Activated CD4-positive, alpha-beta T cell treated with anti-CD3 and anti-CD28 coated beads for 36 hours (primary cell): Measurements from ENCODE around the gene ZNF827. TPM values are rescaled to one million over a fixed set of nuclear protein-coding genes. Genes with fewer than 3 reads are reported as not detected.

Experiments
- ATAC-seq: fragments of 200-7000 bp; cut with Tn5 transposase; one replicate; pipeline ENCODE4 v1.10.0; 2021; ENCODE audit warnings: mild to moderate bottlenecking, moderate library complexity
- CTCF ChIA-PET: fragments of 350-600 bp; sonication (Branson Sonifier 250); formaldehyde crosslinking; loops from one replicate; lab custom pipeline; 2021; ENCODE audit warnings: antibody characterized with exemption; lab: Charles Lee
- POLR2A ChIA-PET: fragments of 350-600 bp; sonication (Branson Sonifier 250); formaldehyde crosslinking; loops from one replicate; lab custom pipeline; 2021; ENCODE audit warnings: antibody characterized with exemption, inconsistent platforms; lab: Charles Lee
- DNase-seq: peaks from one replicate; pipeline ENCODE4 v3.0.0-alpha.2; 2020
- H3K27ac Mint-ChIP-seq: one replicate; pipeline ENCODE4 v1.8.0; 2021; ENCODE audit warnings: mixed read lengths
- H3K27me3 Mint-ChIP-seq: one replicate; pipeline ENCODE4 v1.8.0; 2021; ENCODE audit warnings: mixed read lengths
- H3K36me3 Mint-ChIP-seq: one replicate; pipeline ENCODE4 v1.8.0; 2021; ENCODE audit warnings: low read depth, mixed read lengths
- H3K4me1 Mint-ChIP-seq: one replicate; pipeline ENCODE4 v1.8.0; 2021; ENCODE audit warnings: mixed read lengths
- H3K4me3 Mint-ChIP-seq: one replicate; pipeline ENCODE4 v1.8.0; 2021; ENCODE audit warnings: mild to moderate bottlenecking, moderate library complexity, mixed read lengths
- H3K9me3 Mint-ChIP-seq: one replicate; pipeline ENCODE4 v1.8.0; 2021; ENCODE audit warnings: low read depth, mixed read lengths
- intact Hi-C, 2 experiments: fragments of 100-400 bp; cut with DNase I in 1 of 2; cut with micrococcal nuclease in 1 of 2; formaldehyde crosslinking; loops; one replicate each; pipeline versions ENCODE4 v1.14.2 to v1.15.1; 2022 to 2024; cut with DNase I, micrococcal nuclease
- total RNA-seq, 2 experiments: library from RNA; stranded (reverse); gene quantifications; one replicate each; pipeline ENCODE4 v1.2.3, GENCODE V29; 2021

ZNF827 gene
- total RNA-seq, 2 experiments from 2014 or later = 21.2 to 26.6 TPM

DNA sequence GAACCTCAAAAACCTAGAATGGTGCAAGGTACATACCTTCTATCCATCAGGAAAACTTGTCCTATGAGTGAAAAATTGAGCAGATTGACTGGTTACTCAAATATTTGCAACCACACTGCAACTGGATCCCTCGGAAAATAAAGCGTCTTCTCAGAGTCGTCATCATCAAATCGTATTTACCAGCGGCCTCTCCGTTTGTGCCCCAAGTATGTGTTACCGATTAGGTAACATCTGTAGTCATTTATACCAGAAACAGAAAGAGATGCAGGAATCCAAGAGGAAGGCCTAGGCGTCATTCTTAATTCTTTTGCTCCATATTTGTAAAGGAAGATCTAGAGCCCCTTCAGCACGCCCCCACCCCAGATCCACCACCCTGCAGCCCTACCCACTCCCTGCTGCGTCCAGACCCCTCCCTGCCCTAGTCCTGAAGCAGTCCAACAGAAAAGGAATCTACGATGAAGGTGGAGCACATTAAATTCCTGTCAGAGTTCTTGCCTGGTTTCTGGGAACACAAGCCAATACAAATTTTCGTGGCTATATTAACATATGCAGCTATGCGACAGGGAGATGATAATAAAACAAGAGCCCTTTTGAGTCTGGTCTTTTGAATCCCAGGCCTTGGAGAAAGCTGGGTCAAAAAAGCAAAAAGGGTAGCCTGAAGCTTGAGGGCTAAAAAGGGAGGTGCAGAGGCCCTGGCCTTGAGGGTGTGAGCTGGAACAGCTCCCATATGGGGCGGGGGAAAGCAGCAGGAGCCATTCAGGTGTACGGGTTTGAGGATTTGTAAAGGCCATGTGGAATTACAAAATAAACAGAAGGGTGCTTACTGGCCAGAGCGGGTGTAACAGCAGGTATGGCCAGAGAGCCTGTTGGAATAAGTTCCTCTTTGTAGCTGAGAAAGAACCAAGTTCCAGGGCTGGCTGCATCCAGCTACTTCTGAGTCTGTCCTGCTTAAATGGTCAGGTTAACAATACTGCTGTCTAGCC, 77.0 kb downstream of the ZNF827 start:
- ChIA-PET POLR2A (interaction anchor here (0.7 to 0.8 kb wide), 2 partner anchors 190 to 577 kb away, joined by 4 to 5 read pairs; no protein-coding TSS in a partner anchor), CTCF (interaction anchor here (1.5 kb wide), 1 partner anchor 10 kb away, joined by 7 read pairs; no protein-coding TSS in a partner anchor)
- Mint-ChIP-seq H3K4me3 (no peak overlapping the region), H3K27me3 (no peaks in the 10 kb centered on the region), H3K27ac (no peak overlapping the region), H3K36me3 (peaks cover 29% of the 10 kb centered on the region), H3K4me1 (peaks cover 16% of the 10 kb centered on the region), H3K9me3 (no peaks in the 10 kb centered on the region)
- DNase-seq = no peak
- intact Hi-C loops = no loop called here
- ATAC-seq = no peak

DNA sequence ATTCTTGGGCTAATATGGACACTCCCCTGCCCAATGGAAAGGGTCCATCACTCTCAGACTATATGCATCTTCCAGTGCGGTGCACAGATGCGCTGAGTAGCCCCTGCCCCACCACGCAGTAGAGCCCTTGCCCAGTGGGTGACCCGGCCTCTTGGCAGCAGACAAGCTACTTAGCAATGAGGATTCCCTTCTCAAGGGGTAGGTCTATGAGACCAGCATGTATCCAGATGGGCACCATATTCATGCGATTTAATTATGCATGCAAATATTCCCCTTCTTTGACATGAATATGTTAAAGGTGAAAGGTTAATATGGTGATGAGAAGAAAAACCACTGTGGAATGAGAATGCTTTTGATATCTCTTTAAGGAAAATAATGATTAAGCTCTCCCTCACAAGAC, 77.7 kb downstream of the ZNF827 start:
- Mint-ChIP-seq H3K27ac (no peak overlapping the region), H3K27me3 (no peaks in the 10 kb centered on the region), H3K36me3 (peaks cover 32% of the 10 kb centered on the region), H3K4me3 (no peak overlapping the region), H3K9me3 (no peaks in the 10 kb centered on the region), H3K4me1 (peaks cover 16% of the 10 kb centered on the region)
- ChIA-PET POLR2A (interaction anchor here (0.5 kb wide), 1 partner anchor 615 kb away, joined by 3 read pairs; no protein-coding TSS in a partner anchor), CTCF (interaction anchor here (0.6 to 1.7 kb wide), 3 partner anchors 8 to 174 kb away, joined by 3 to 7 read pairs (median 3); no protein-coding TSS in a partner anchor)
- ATAC-seq (no peak), DNase-seq (no peak)
- intact Hi-C loops = no loop called here

DNA sequence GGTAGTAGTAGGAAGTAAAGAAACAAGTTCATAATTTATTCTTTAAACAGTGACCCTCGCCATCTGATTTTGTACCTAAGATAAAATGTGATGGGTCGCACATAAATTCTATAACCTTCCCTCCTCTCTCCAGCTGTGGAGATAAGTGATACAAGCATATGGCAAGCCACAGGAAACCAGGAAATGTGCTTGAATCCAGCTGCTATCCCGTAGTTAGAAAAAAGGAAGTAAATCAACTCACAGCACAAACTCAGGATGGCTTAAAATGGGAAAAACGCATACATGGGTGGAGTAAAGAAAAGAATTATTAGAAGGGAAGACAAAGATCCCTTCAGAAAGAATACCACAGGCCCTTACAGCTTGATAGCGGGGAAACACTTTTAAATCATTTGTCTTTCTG, 78.2 kb downstream of the ZNF827 start:
- intact Hi-C loops = no loop called here
- no peak for DNase-seq
- Mint-ChIP-seq H3K27ac (no peak overlapping the region), H3K36me3 (peaks cover 32% of the 10 kb centered on the region), H3K9me3 (no peaks in the 10 kb centered on the region), H3K4me3 (no peak overlapping the region), H3K4me1 (peaks cover 12% of the 10 kb centered on the region), H3K27me3 (no peaks in the 10 kb centered on the region)
- ChIA-PET CTCF (interaction anchor here (0.6 to 1.7 kb wide), 3 partner anchors 8 to 173 kb away, joined by 3 to 7 read pairs (median 3); no protein-coding TSS in a partner anchor), POLR2A (interaction anchor here (0.5 kb wide), 1 partner anchor 615 kb away, joined by 3 read pairs; no protein-coding TSS in a partner anchor)
- ATAC-seq = no peak

DNA sequence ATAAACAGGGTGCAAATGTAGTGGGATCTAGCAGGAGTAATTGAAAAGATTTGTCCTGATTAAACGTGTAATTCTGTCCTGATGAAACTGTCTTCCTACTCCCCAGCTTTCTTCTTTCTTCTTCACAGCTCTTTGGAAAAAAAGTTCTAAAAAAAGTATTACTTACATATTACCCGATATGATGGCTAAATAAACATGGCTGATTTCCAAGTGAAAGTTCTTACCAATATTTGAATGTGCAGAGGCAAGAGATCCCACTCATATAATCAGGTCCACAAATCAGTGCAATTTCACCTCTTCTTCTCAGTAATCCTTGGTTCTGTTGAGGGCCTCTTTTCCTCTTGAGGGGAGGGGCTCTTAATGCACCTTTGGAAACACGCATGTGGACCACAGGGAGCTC, 78.7 kb downstream of the ZNF827 start:
- Mint-ChIP-seq H3K4me1 (peaks cover 9% of the 10 kb centered on the region), H3K27me3 (no peaks in the 10 kb centered on the region), H3K36me3 (peaks cover 29% of the 10 kb centered on the region), H3K27ac (no peak overlapping the region), H3K9me3 (no peaks in the 10 kb centered on the region), H3K4me3 (no peak overlapping the region)
- intact Hi-C loops = no loop called here
- ChIA-PET CTCF (interaction anchor here (0.5 to 1.7 kb wide), 3 partner anchors 8 to 17 kb away, joined by 3 to 7 read pairs (median 3); no protein-coding TSS in a partner anchor), POLR2A (no interaction called here)
- no peak for DNase-seq
- ATAC-seq = no peak

DNA sequence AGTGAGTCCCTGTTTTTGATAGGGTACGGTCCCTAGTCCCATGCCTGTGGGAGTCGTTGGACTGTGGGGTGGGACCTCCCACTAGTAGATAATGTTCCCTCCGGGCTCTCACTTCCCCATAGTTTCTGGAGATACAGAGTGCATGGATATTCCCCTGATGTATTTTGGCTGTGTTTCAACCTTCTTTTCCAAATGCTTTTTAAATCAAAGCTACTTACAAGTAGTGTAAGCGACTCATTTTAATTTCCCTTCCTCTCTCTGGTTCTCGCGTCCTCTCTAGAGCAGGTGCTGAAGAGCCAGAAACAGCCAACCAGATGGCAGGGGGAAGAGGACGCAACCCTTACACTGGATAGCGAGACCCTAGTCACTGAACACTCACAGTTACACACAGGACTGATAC, 79.2 kb downstream of the ZNF827 start:
- H3K27me3 Mint-ChIP-seq = no peaks in the 10 kb centered on the region
- intact Hi-C loops = no loop called here
- peaks cover 29% of the 10 kb centered on the region for H3K36me3 Mint-ChIP-seq
- no peaks in the 10 kb centered on the region for H3K9me3 Mint-ChIP-seq
- ATAC-seq (no peak), DNase-seq (no peak)
- peaks cover 9% of the 10 kb centered on the region for H3K4me1 Mint-ChIP-seq
- H3K27ac Mint-ChIP-seq = no peak overlapping the region
- ChIA-PET CTCF (interaction anchor here (0.5 to 1.7 kb wide), 2 partner anchors 10 to 17 kb away, joined by 3 read pairs; no protein-coding TSS in a partner anchor), POLR2A (interaction anchor here (0.7 kb wide), 1 partner anchor 35 kb away, joined by 3 read pairs; no protein-coding TSS in a partner anchor)
- H3K4me3 Mint-ChIP-seq = no peak overlapping the region

DNA sequence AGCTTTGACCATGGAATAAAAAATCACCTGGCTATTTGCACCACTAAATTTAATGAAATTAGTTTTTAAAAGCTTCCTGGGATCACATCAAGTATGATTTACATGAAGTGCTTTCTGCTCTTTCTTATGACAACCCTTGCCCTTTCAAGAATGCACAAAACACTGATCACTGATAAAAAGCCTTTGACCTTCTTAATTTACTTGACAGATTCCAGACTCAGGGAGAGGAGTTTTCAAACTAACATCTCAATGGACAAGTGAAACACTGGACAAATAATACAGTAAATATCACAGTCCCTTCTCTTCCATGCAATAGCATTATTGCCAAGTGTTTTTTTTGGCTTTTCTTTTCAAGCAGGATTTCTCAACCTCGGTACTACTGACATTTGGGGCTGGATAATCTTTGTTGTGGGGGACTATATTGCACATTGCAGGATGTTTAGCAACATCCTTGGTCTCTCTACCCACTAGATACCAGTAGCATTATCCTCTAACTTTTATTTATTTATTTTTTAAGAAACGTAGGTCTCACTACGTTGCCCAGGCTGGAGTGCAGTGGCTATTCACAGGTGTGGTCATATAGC, 86.3 kb downstream of the ZNF827 start:
- POLR2A ChIA-PET = no interaction called here
- Mint-ChIP-seq H3K4me3 (no peak overlapping the region), H3K36me3 (peaks cover 18% of the 10 kb centered on the region), H3K4me1 (no peaks in the 10 kb centered on the region), H3K27ac (no peak overlapping the region), H3K9me3 (no peaks in the 10 kb centered on the region), H3K27me3 (no peaks in the 10 kb centered on the region)
- DNase-seq = no peak
- intact Hi-C loops = no loop called here
- CTCF ChIA-PET = interaction anchor here (0.9 to 1.6 kb wide), 3 partner anchors 8 to 145 kb away, joined by 3 to 7 read pairs (median 3); no protein-coding TSS in a partner anchor
- no peak for ATAC-seq

DNA sequence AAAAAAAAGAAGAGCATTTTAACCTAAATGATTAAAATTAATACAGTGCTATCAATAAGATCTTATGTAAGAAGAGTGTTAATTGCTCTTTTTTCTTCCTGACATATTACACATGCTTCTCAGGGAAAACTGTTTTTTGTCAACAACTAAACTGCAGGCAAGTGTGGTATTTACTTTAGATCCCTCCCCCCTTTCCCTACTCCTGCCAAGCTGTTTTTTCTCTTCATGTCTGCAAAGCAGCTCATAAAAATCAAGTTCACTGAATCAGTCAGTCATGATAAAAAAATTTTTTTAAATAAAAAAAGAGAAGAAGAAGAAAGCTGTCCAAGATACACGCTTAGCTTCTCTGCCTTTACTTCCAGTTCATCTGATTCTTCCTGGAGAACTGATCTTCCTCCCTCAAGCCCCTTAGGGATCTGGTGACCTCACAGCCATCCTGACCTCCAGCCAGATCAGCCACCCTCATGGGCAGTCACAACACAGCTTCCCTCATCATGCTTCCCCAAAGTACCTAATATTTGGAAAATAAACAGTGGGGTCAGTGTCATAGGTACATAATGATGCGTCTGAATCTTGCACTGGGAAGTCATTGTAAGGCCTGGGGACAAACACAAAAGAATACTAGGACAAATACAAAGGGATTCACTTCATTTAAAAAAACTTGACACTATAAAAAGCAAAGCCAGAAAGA, 87.0 kb downstream of the ZNF827 start:
- ChIA-PET CTCF (interaction anchor here (0.9 to 1.6 kb wide), 3 partner anchors 9 to 24 kb away, joined by 3 to 7 read pairs (median 3); no protein-coding TSS in a partner anchor), POLR2A (no interaction called here)
- Mint-ChIP-seq H3K27ac (no peak overlapping the region), H3K27me3 (no peaks in the 10 kb centered on the region), H3K36me3 (peaks cover 19% of the 10 kb centered on the region), H3K4me3 (no peak overlapping the region), H3K9me3 (no peaks in the 10 kb centered on the region), H3K4me1 (no peaks in the 10 kb centered on the region)
- DNase-seq = no peak
- intact Hi-C loops = no loop called here
- no peak for ATAC-seq

DNA sequence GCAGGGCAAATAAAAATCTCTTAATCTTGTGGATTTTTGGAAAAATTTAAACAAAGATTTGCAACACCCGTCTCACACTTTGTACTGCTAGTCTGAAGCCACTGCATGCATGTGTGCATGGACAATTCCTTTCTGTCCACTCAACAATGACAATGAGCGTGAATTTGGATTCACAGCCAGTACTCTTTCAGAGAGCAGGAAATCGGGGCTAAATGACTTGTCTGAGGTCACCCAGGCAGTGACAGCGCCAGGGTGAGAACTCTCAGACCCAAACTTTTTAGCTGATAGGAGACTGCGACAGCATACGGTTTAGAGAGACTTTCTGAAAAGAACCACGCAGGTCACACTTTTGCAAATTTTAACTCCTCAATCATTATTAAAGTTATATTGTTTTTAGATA, 90.9 kb downstream of the ZNF827 start:
- CTCF ChIA-PET = interaction anchor here (0.5 to 0.6 kb wide), 2 partner anchors 46 to 1314 kb away, joined by 3 read pairs; no protein-coding TSS in a partner anchor
- DNase-seq (no peak), ATAC-seq (no peak)
- intact Hi-C loops = no loop called here
- no peaks in the 10 kb centered on the region for H3K9me3 Mint-ChIP-seq
- POLR2A ChIA-PET = no interaction called here
- H3K27ac Mint-ChIP-seq = no peak overlapping the region
- no peak overlapping the region for H3K4me3 Mint-ChIP-seq
- H3K36me3 Mint-ChIP-seq = peaks cover 46% of the 10 kb centered on the region
- no peaks in the 10 kb centered on the region for H3K27me3 Mint-ChIP-seq
- peaks cover 21% of the 10 kb centered on the region for H3K4me1 Mint-ChIP-seq

DNA sequence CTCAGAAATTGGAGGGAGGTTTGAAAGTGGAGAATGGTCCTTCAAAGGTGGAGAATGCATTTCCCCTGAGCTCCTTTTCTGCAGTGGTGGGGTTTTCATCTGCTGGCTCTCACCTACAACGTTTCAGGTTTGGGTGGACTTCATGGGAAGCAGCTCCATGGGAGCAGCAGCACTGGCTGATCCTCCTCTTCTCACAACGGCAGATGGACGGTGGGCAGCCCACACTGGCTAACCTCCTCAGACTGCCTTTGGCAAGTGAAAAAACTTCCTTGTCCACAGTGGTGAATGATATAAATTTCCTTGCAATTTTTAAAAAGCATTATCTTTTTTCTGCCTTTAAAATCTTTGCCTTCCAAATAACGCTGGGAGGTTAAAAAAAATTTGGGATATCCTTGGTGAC, 93.5 kb downstream of the ZNF827 start:
- H3K27ac Mint-ChIP-seq = no peak overlapping the region
- DNase-seq = no peak

DNA sequence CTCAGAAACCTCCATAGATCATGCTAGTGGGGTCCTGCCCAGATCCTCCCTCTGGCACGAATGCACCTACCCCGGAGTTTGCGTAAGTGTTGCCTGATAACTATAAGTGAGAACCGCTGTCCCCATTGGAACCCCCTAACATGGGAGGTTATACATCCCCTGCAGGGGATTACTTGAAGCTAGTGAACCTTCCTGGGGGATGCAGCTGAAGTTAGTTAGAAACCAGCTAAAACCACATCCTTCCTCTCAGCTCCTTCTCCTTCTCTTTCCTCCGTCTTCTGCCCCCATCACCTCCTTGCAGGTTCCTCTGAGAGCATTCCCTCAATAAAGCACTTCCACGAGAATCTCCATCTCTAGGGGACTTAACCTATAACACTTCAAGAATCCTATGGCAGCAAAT, 95.0 kb downstream of the ZNF827 start:
- no peaks in the 10 kb centered on the region for H3K9me3 Mint-ChIP-seq
- H3K27me3 Mint-ChIP-seq = no peaks in the 10 kb centered on the region
- H3K4me3 Mint-ChIP-seq = no peak overlapping the region
- ATAC-seq (no peak), DNase-seq (no peak)
- CTCF ChIA-PET = interaction anchor here (0.6 to 0.7 kb wide), 3 partner anchors 37 to 1089 kb away, joined by 3 to 4 read pairs (median 3); no protein-coding TSS in a partner anchor
- intact Hi-C loops = no loop called here
- POLR2A ChIA-PET = no interaction called here
- peaks cover 72% of the 10 kb centered on the region for H3K36me3 Mint-ChIP-seq
- H3K27ac Mint-ChIP-seq = peak overlapping the region; percentile 75
- peaks cover 23% of the 10 kb centered on the region for H3K4me1 Mint-ChIP-seq

More for the DNA sequence above, 93.5 kb downstream of the ZNF827 start:
- Mint-ChIP-seq H3K36me3 (peaks cover 66% of the 10 kb centered on the region), H3K4me3 (no peak overlapping the region), H3K9me3 (no peaks in the 10 kb centered on the region), H3K27me3 (no peaks in the 10 kb centered on the region), H3K4me1 (peaks cover 23% of the 10 kb centered on the region)
- ChIA-PET POLR2A (no interaction called here), CTCF (interaction anchor here (0.6 kb wide), 1 partner anchor 26 kb away, joined by 4 read pairs; no protein-coding TSS in a partner anchor)
- intact Hi-C loops = no loop called here
- ATAC-seq = no peak
